Right renal pelvis (tissue), 4 donors: ENCODE measurements around the gene OR1N2. TPM values are rescaled to one million over a fixed set of nuclear protein-coding genes. Genes with fewer than 3 reads are reported as not detected.

Experiments
- polyA plus RNA-seq, 4 donors: library from polyadenylated mRNA; unstranded; fragments of 120-200 nt; gene quantifications; one replicate each; pipeline ENCODE4 v1.2.1, GENCODE V29; 2013; ENCODE audit not compliant: insufficient read length in 4 of 4

The OR1N2 gene
- polyA plus RNA-seq, 4 donors, result not detected

Other genes with a start within 250 kb of the OR1N2 start
- 1 to 10 TPM; 5.6 to 8.6 (median 5.6) TPM for gene PTGS1, start 182.1 kb upstream of the OR1N2 start, polyA plus RNA-seq
- not detected for gene OR1J1, start 75.2 kb upstream of the OR1N2 start, polyA plus RNA-seq
- not detected for gene OR1J2, start 42.3 kb upstream of the OR1N2 start, polyA plus RNA-seq
- not detected for gene OR1J4, start 34.0 kb upstream of the OR1N2 start, polyA plus RNA-seq
- not detected for gene OR1N1, start 25.8 kb upstream of the OR1N2 start, polyA plus RNA-seq
- under 1 TPM; 0.17 to 0.30 (median 0.20) TPM for gene OR1L8, start 30.3 kb downstream of the OR1N2 start, polyA plus RNA-seq
- not detected for gene OR1Q1, start 61.6 kb downstream of the OR1N2 start, polyA plus RNA-seq
- not detected for gene OR1B1, start 104.5 kb downstream of the OR1N2 start, polyA plus RNA-seq
- gene OR1L1, start 108.6 kb downstream of the OR1N2 start, polyA plus RNA-seq, result not detected
- gene OR1L3, start 122.0 kb downstream of the OR1N2 start, polyA plus RNA-seq, result not detected
- not detected for gene OR1L4, start 170.9 kb downstream of the OR1N2 start, polyA plus RNA-seq
- gene OR1L6, start 189.2 kb downstream of the OR1N2 start, polyA plus RNA-seq, result not detected
- under 1 TPM in 1 of 4 donors, not detected in 3; 0.05 TPM for gene OR5C1, start 235.8 kb downstream of the OR1N2 start, polyA plus RNA-seq
- gene OR1K1, start 247.0 kb downstream of the OR1N2 start, polyA plus RNA-seq, result not detected